Frontal cortex (tissue), 4 donors: ENCODE results near the gene MRGPRX2. TPM values are rescaled to one million over a fixed set of nuclear protein-coding genes. Genes with fewer than 3 reads are reported as not detected.
A peak's percentile ranks its signal among the peaks of the same experiment; 100 is the strongest.

Source experiments
- DNase-seq, 2 donors: peaks; one replicate each; pipeline ENCODE4 v3.0.0; 2012; ENCODE audit warnings: low spot score in 2 of 2
- FAIRE-seq: peaks from 2 replicates; lab custom pipeline; 2012; peaks lifted over from hg19 to GRCh38; lab: Jason Lieb, UNC
- total RNA-seq: library from RNA; depleted of rRNA; stranded (reverse); fragments of >200 nt; gene quantifications from one replicate; pipeline ENCODE4 v1.2.3, GENCODE V29; 2014
- donor health status: control.
- donor health status: control.
- donor health status: control.

The MRGPRX2 gene
- total RNA-seq, 1 donor from 2014 or later = not detected

DNA sequence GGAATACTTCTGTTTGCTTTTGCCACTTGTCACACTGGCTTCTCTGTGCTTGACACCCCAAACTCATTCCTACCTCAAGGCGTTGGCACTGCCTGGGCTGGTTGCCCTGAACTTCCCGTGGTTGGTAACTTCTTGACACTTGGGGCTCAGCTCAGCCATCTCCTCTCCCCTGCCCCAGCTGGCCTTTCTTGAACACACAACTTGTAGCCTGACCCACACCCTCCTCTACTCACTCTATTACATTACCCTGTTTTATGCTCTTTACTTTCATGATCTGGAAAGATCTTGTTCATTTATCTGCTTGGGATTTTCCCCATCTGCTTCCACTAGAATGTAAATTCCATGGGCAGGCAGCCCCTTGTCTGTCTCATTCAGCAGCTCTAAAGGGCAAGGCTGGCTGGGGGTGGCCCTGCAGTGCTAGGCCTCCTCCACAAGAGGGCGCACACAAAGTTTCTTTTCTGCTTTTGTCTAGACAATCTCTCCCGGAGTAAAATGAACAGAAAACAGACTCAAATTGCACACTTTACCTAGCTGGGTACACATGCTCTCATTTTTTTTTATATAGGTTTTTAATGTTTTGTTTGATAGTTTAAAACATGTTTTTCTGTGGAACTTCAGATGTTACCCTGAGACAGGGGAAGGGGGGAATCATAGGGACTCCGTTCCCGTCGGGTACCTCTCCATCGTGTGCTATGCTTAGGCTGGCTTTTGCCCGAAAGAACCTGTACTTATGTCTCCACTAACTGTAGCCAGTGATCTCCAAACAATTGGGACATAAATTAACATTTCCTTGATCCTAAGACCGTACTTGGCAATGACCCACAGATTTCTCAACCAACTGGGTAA is 16.4 kb upstream of the MRGPRX2 start:
- FAIRE-seq (peak; percentile 13), DNase-seq (peak in 1 of 2 donors; percentile 44)

DNA sequence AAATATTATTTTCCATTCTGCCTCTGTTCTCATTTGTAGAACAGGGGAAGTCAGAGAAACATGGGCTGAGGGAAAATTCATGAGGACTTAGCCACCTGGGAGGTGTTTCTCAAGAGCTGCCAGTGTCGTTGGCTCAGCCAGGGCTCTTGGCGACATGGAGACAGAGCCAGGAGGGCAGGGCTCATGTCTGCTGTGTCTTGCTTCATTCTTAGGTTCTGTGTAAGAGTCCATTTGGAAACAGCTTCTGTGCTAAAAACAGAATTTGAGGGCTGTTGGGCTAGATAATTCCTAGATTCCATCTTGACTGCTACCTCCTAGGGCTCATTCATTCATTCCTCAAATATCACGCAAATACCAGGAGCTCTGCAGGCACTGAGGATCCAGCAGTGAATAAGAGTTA is 15.1 kb upstream of the MRGPRX2 start:
- FAIRE-seq = no peak
- no peak for DNase-seq

DNA sequence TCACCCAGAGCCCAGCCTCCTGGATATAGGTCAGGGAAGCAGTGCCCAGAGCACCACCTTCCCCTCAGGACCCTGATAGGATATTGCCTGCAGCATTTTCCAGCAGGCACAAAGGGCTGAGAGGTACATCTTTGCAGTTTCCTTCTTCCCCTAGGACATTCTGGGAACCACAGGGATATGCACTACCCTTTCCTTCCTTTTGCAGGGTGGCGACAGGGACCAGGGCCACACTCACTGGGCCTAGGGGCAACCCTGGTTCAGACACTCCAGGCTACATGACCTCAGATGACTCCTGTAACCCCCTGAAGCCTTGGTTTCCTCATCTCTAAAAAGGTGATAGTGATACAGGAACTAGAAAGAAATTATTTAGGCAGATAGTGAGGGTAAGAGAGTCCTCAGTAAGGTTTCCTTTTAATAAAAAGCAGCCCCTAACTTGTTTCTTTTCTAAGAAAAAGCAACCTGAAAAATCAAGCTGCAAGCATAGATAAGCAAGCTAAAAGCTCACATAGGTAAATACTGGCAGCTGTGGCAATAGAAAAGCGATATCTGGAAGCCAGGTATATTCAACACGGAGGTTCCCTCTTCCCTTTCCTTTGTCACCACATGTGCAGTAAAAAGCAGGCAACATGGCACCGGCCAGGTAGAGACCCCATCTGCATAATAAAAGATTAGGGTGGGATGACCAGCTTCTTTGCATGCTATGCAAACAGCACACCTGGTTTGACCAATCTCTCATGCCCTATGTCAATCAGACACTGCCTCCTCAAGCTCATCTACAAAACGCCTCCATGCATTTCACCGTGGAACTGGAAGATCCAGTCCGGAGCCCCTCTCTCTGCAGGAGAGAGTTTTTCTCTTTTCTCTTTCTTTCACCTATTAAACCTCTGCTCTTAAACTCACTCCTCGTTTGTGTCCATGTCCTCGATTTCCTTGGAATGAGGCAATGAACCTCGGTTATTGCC is 13.2 kb upstream of the MRGPRX2 start:
- no peak for DNase-seq
- no peak for FAIRE-seq

DNA sequence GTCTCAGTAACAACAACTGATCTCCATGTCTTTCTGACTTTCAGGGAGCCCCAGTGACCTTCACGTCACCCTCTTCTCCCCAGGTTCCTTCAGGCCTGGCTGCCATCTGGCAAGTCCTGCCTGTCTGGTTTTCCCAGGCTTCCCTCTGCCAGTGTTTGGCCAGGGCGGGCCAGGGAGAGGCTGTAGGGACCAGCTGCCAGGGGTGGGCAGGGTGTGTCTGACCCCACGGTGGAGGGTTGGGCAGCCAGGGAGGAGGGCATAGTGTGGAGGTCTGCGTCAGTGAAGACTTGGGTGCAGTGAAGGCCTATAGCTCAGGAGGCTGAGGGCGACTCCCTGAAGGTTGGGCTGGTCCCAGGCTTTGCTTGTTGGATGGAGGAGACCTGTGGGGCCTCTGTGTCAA is 11.9 kb upstream of the MRGPRX2 start:
- DNase-seq = no peak
- no peak for FAIRE-seq

DNA sequence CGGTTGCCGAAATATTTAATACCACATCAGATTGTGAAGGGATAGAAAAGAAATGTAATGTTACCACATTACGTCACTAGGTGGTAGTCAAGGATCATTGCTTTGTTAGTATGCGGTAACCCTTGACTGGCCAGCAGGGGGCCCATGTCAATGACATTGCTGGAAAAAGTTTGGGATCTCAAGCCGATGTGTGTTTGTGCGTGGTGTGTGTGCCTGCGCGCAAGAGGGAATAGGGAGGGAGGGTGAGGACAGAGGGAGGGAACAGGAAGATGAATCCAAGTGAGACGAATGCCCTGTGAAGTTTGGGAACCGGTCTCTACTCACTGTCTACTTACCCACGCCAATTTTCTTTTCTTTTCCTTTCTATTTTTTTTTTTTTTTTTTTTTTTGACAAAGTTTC is 10.7 kb upstream of the MRGPRX2 start:
- FAIRE-seq (peak; percentile 50), DNase-seq (peak; percentile 29 to 60)

DNA sequence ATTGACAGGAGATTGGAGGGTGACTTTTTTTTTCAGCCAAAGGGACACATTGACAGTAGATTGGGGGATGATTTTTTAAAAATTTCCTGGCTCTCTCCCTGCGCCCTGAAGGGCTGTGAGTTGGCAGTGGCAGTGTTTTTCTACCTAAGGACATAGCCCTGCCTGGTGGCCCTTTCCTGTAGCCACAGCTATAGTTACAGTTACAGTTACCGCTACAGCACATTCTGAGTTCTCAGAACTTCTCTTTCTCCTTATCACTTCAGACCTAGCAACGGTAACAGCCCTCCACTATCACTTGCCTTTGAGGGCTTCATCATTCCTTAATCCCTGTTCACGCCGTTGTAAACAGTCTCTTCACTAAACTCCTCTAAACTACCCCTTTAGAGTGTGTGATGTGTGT is 684 bp downstream of the MRGPRX2 start:
- FAIRE-seq = no peak
- DNase-seq = no peak

DNA sequence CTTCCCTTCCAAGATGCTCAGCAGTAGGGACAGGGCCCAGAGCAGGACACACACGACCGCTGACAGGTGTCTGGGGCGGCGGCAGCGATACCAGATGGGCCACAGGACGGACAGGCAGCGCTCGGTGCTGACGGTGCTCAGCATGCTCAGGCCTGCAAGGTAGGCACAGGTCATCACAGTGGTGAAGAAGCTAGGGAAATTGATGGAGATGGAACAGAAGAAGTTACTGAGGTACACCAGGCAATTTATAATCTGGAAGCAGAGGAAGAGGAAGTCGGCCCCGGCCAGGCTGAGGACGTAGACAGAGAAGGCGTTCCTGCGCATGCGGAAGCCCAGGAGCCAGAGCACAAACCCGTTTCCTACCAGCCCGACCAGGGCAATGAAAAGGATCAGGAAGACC is 4.6 kb downstream of the MRGPRX2 start:
- DNase-seq (no peak), FAIRE-seq (no peak)

DNA sequence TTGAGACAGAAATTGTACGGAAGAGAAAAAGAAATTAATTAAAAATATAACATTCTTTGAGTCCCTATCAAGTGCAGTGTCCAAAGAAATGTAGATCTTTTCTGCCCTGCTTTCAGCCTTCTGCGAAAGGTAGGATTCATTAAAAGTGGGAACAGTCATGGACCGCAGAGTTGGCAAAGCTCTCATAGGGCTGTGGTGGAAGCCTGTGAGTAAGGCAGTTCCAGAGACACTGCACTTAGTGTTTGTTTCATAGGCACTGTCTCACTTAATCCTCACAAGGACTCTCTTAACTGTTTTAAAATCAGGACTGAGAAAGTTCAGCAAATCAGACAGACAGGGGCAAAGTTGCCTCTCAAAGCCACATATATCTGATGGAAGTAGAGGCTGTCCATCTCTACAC is 5.5 kb downstream of the MRGPRX2 start:
- FAIRE-seq (no peak), DNase-seq (no peak)

DNA sequence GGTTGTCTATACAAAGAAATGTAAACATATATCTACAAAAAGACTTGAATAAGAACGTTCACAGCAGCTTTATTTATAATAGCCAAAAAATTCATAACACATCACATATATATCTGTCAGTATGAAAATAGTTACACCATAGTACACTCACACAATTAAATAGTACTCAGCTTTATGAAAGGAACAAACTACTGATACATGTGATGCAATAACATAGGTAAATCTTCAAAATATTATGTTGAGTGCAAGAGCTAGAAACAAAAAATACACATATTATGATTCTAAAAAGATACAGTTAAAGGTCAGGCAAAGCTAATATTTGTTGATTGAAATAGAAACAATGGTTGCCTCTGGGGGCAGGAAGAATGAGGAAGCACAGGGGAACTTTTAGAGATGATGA is 6.6 kb downstream of the MRGPRX2 start:
- DNase-seq (no peak), FAIRE-seq (no peak)

DNA sequence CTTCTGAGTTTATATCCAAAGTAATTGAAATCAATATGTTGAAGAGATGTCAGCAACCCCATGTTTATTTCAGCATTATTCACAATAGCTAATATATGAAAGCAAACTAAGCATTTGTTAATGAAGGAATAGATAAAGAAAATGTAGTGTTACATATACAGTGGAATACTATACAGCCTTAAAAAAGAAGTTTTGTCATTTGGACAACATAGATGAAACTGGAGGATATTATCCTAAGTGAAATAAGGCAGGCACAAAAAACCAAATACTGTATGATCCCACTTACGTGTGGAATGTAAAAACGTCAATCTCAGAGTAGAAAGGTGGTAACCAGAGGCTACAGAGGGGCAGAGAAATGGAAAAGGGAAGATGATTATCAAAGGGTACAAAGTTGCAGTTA is 10.2 kb downstream of the MRGPRX2 start:
- DNase-seq (no peak), FAIRE-seq (no peak)

DNA sequence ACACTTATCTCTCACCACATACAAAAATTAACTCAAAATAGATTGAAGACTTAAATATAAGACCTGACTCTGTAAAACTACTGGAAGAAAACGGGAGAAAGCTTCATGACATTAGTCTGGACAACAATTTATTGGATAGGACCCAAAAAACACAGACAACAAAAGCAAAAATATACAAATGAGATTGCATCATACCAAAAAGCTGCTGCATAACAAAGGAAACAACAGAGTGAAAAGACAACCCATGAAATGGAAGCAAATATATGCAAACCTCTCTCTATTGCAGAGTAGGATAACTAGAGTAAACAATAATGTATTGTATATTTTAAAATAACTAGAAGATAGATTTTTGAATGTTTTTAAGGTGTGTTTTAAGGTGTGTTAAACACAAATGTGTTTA is 11.2 kb downstream of the MRGPRX2 start:
- FAIRE-seq = no peak
- no peak for DNase-seq

DNA sequence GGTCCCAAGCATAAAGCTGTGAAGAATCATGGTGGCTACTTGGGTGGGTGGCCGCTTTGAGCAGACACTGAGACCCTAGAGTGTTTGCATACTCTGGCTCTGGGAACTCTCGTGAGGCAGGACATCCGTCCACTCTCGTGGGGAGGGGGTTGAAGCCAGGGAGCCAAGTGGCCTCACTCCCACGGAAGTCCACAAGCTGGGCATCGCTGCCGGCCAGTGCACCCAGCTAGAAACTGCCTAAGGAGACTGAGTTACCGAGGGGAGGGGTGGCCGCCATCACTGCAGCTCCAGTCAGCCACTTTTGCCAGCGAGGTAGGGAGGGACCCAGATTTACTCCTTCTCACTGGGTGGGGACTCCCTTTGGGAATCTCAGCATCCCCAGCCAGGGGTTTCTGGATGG is 20.5 kb downstream of the MRGPRX2 start:
- FAIRE-seq (no peak), DNase-seq (no peak)

DNA sequence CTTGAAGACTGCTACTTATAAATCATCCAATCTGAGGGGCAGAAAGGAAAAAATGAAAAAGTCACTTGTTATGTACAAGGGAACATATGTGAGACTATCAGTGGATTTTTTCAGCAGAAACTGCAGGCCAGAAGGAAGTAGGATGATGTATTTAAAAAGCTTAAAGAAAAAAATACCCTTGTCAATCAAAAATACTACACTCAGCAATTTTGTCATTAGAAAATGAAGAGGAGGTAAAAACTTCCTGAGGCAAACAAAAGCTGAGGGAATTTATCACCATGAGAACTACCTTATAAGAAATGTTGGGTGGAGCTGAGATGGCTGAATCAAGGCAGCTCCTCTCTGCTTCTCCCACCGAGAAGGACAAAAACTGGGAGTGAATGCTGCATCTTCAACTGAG is 21.1 kb downstream of the MRGPRX2 start:
- DNase-seq = no peak
- no peak for FAIRE-seq

DNA sequence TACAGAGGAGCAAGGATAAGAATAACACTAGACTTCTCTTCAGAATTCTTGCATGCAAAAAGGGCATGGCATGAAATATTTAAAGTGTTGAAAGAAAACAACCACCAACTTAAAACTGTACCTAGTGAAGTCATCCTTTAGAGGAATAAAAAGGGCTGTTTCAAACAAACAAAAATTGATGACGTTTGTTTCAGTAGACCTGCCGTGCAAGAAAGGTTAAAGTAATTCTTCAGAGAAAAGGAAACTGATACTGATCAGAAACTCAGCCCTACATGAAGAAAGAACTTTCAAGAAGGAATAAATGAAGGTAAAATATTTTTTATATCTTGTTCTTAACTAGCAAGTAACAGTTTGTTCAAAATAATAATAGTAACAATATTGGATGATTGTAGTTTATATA is 27.5 kb downstream of the MRGPRX2 start:
- DNase-seq (no peak), FAIRE-seq (no peak)

DNA sequence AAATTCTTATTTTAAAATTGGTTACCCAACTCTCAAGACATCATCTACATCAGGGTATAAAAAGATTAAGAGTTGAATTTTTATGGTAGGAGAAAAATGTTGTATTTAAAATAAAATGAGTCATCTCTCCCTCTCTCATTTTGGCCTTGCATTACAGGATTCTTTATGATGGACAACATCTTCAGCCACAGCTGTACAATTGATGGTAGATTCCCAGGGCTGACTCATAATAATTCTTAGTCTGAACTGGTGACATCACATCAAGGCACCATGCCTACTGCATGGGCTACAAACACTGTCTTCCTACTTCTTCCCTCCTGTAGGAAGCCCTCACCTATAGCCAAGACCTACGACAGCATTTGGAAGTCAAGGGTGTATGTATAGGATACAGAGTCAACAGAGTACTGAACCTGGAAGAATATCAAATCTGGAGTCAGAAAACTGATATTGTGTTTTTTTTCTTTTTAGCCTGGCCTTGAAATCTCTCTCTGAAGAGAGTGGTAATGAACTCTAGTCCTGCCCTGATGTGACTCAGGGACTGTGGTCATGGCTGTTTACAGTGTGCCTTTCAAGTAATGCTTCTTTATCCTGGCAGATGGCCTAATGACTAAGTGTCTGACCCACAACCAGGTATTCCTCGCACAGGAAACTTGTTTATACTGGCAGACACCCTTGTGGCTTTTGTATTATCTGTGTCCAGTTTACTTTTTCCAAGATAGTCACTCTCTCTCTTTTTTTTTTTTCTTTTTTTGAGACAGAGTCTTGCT is 32.5 kb downstream of the MRGPRX2 start:
- FAIRE-seq = no peak

DNA sequence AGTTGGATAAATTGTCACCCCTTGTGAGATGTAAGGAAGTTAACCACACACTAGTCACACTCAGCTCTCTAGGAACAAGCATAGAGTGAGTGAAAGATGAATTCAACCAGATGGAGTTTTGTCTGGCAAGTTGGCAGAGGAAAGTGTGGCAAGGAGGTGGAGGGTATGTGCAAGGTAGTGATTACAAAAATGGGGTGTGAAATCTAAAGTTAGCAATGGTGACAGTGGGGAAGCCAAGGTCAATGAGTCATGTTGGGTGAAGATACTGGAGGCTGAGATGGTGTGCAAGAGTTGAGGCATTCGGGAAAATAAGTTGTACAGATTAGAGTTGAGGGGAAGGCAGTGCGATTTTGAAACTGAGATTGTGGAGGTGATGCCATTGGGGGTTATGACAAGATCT is 33.7 kb downstream of the MRGPRX2 start:
- FAIRE-seq (no peak), DNase-seq (no peak)

More for the DNA sequence above, 32.5 kb downstream of the MRGPRX2 start:
- no peak for DNase-seq

DNA sequence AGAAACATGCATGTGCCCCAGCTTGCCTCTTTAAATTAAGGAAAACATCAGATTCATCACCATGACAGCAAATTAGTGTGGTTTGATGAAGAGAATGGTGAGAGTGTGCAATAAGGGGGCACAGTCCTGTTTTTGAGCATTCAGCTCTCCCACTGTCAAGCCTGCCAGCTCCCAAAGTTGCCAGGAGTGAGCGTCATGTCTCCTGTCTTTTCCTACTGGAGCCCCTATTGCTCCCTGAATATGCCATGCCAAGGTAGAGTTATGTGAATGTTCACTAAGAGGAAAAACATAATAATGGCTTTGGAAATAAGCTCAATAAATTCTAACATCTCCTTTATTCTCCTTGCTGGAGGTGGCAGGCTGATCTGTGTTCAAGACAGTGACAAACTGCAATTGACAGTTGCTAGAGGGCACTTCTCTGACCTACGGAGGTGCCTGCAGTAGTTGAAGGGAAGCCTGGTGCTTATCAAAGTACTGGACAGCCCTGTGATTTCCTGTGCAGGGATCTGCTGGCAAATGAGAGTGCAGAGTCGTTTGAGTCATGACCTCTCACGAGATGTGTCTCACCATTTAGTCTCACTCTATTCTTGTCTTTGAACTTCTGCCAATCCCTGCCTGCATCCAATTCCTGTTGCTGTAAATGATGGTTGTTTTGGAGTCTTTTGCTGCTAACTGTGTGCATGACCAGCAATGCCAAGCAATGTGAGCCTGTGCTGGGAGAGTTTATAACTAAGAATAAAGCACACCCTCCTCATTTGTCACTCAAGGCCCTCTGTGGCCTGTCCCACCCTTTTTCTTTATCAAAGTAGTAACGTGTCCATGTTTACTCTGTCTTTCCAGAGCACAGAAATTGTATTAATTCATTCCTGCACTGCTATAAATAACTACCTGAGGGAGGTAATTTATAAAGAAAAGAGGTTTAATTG is 34.8 kb downstream of the MRGPRX2 start:
- no peak for FAIRE-seq
- no peak for DNase-seq

DNA sequence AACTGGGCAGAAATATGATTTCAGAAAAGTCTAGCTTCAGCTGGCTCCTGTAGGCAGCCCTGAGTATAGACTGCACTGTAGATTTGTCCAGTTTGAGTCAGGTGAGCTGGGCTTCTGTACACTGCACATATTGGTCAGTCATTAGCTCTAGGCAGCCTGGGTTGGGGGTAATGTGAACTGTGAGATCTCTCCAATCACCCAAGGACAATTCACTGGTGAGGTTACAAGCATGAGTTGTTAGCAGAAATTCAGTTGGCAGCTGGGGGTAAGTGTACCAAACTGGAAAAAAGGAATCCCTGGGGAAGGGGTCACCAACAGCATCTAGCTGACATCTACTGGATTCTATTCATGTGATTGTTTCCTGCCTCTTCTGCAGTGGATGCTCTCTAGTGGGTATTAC is 39.7 kb downstream of the MRGPRX2 start:
- FAIRE-seq = no peak

DNA sequence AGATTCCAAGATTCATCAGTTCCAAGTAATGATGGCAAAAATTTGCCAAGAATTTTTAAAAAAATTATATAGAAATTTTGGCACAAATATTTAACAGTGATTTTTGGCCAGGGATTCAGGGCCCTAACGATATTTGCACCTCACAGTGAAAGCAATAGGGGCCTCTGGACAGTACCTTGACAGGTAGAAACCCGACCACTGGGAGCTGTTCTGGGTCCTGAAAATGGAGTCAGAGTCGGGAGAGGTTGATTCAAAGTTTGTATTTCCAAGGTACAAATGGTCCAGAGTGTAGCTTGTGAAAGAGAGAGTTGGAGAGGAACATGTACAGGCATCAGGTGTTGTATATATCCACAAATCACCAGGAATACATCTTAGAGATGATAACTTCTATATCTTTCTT is 41.6 kb downstream of the MRGPRX2 start:
- FAIRE-seq (no peak), DNase-seq (no peak)

More for the DNA sequence above, 39.7 kb downstream of the MRGPRX2 start:
- DNase-seq = no peak
